ENCODE measurements around the gene LLGL2.
"Not testable (repeated sequence)": the region's sequence is repeated elsewhere in the genome, so short reads cannot be mapped to it uniquely, and the experiment has no call there.

The LLGL2 gene

GRCh38 chr17:75509528-75510258 is 15.8 kb upstream of the LLGL2 start:
- no peak for DNase-seq

DNA sequence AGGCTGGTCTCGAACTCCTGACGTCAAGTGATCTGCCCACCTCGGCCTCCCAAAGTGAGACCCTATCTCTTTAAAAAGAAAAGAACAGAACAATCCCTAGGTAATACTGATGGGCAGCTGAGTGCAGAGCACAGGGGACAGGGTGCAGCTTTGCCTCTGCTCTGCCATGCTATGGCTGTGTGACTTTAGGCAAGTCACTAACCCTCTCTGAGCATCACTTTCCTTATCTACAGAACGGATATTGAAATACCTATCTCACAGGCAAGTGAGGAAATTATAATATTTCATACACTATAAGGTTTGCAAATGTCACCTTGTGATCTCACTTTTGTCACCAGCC is 14.3 kb upstream of the LLGL2 start:
- DNase-seq = no peak

DNA sequence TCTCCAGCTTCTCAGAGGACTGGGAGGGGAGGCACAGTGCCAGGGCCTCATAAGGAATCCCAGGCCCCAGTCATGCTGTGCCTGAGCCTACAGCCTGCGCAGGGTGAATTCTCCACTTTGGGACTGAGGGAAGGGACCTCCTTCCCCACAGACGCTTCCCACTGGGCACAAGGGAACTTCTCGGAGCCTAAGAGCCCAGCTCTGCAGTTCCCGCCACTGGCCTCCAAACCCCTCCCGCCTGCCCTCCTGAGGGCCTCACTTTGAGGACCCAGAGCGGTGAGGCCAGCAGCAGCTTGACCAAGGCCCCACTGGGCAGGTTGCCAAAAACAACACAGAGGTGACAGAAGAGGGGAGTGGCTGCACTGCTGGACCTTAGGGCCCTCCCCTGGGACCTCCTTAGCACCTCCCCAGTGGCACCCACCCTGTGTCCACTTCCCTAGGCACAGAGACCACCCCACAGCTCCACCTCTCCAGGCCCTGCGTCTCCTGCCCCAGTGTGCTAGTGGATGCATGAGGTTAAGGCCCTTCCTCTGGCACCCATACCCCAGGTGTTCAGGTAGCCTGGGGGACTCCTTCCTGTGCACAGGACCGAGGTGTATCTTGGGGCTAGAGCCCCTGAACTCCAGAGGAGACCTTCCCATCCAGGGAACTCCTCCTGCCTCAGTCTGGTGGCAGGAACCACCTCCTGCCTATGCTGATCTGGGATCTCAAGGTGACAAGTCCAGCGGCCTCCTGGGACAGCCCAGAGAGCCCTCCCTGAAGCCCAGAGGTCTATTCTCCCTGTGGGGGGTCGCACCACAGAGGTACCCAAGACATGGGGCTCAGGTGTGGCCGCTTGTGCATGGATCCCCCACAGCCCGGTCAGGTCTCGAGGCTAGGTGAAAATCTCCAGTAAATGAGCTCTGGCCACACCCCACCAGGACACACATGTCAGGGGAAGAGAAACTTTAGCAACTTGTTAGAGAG is 13.6 kb upstream of the LLGL2 start:
- DNase-seq = no peak

DNA sequence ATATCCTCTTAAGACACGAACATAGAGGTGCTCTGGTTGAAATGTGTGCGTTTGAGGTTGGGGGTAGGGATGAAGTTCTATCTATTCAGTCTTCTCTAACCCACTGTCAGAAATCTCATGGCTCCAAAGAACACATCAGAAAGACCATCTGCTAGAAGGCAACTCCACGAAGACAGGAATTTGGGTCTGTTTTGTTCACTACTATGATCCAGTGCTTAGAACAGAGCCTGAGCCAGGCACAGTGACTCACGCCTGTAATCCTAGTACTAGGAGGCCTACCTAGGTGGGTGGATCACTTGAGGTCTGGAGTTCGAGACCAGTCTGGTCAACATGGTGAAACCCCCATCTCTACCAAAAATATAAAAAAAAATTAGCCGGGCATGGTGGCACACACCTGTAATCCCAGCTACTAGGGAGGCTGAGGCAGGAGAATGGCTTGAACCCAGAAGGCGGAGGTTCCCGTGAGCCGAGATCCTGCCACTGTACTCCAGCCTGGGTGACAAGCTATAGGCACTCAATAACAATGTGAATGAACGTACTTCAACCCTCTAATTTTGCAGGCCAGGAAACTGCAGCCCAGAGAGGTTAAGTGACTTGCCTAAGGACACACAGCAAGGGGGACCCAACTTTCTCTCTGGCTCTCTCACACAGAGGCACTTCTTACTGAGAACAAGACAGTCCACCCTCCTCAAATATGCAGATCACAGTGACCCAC is 12.4 kb upstream of the LLGL2 start:
- DNase-seq = no peak

DNA sequence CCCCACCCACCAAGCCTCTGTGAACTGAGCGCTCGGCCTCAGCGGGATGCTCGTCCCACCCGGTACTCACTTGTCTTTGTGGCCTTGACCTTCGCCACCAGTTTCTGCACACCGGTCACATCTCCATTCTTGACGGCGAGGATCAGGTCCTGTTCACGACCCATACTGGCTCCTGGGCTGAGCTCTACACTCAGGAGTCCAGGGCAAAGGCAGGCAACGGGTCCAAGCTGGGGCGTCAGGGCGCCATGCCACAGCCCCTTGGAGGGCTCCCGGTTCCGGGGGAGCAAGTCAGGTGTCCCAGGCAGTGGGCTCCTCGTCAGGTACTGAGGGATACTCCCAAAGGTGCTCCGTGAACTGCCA is 11.9 kb upstream of the LLGL2 start:
- no peak for DNase-seq

- DNase-seq = no peak
Measured at GRCh38 chr17:75514299-75514918, 11.1 kb upstream of the LLGL2 start.

GRCh38 chr17:75514919-75515495 is 10.5 kb upstream of the LLGL2 start:
- DNase-seq = no peak

- peak; percentile 91 for DNase-seq
Measured at GRCh38 chr17:75515496-75516254, 9.8 kb upstream of the LLGL2 start, which contains the start of gene CASKIN2. CASKIN2 (minus strand) TSS chr17:75515537; CDS start chr17:75513804, 1,733 bp downstream.

DNA sequence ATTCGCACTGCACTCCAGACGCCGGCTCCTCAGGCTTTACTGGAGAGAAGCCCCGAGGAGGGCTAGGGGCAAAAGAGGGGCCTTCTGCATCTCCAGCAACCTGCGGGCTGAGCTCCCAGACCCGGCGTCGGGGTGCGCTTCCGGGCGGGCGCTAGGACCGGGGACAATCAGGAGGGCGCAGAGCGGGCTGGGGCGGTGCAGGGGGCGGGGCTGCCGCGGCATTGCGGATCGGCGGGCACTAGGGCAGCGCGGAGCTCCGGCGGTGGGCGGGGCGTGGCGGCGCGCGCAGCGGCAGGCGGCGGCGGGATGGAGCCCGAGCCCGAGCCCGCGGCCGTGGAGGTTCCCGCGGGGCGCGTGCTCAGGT is 9.3 kb upstream of the LLGL2 start, which contains the start of gene TSEN54:
Gene TSEN54, plus strand, starts transcription at position 274 of the 364 bp plus-strand sequence. Its CDS starts 33 bp downstream, at position 307.
- peak; percentile 87 for DNase-seq

DNA sequence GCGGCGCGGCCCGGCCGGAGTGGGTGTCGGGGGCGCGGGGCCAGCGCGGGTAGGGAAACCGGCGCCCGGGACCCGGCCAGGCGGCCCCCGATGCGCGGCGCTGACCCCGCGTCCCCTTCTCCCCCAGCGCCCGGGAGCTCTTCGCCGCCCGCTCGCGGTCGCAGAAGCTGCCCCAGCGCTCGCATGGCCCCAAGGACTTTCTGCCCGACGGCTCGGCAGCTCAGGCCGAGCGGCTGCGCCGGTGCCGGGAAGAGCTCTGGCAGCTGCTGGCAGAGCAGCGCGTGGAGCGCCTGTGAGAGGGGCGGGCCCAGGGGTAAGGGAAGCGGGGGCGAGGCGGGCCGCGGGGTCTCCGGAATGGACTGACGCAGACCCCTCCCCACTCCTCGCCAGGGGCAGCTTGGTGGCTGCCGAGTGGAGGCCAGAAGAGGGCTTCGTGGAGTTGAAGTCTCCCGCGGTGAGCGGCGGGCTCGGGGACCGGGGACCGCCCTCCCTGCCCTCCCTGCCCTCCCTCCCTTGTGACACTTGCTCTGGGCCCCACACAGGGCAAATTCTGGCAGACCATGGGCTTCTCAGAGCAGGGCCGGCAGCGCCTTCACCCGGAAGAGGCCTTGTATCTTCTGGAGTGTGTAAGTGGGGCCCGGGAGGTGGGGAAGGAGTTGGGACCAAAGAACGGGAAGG is 8.7 kb upstream of the LLGL2 start:
- DNase-seq = no peak

DNA sequence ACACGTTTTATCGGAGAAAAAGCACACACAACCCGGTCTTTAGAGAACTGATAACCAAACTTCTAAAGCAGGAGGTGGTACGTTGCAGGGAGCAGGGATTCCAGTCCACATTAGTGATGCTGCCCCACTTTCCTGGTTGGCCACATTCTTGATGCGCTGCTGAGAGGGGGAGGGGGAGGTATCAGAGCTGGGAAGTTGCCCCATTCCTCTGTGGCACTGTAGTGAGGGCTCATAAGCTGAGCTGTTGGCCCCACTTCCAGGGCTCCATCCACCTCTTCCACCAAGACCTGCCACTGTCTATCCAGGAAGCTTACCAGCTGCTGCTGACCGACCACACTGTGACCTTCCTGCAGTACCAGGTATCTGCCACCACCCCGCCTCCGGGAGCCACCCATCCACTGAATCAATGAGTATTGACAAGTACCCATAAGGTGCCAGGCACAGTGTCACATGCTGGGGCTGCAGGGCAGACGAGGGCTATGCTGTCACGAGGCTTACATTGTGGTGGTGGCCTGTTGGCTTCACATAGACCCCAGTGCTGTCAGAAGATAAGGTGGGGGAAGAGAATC is 8.1 kb upstream of the LLGL2 start:
- no peak for DNase-seq

- no peak for DNase-seq
Measured at GRCh38 chr17:75518201-75518600, 7.3 kb upstream of the LLGL2 start.

- no peak for DNase-seq
Measured at GRCh38 chr17:75518983-75519537, 6.4 kb upstream of the LLGL2 start.

GRCh38 chr17:75520413-75520812 is 5.1 kb upstream of the LLGL2 start:
- not testable (repeated sequence) for DNase-seq

- no peak for DNase-seq
Measured at GRCh38 chr17:75521290-75521689, 4.2 kb upstream of the LLGL2 start.

- no peak for DNase-seq
Measured at GRCh38 chr17:75521951-75522727, 3.4 kb upstream of the LLGL2 start.

DNA sequence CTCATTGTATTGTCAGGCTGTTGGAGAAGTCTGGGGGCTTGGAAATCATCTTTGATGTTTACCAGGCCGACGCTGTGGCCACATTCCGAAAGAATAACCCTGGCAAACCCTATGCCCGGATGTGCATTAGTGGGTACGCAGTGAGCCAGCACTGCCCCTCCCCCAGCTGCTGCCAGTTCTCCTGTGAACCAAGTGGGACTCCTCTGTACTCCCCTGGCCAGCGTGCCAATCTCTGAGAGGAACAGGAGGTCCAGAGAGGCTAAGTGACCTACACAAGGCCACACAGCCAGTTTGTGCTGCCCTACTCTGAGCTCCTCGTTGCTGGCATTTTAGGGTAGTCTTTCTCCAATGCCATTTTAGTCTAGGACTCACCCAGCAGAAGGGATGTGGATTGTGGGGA is 1.9 kb upstream of the LLGL2 start:
- DNase-seq = no peak

DNA sequence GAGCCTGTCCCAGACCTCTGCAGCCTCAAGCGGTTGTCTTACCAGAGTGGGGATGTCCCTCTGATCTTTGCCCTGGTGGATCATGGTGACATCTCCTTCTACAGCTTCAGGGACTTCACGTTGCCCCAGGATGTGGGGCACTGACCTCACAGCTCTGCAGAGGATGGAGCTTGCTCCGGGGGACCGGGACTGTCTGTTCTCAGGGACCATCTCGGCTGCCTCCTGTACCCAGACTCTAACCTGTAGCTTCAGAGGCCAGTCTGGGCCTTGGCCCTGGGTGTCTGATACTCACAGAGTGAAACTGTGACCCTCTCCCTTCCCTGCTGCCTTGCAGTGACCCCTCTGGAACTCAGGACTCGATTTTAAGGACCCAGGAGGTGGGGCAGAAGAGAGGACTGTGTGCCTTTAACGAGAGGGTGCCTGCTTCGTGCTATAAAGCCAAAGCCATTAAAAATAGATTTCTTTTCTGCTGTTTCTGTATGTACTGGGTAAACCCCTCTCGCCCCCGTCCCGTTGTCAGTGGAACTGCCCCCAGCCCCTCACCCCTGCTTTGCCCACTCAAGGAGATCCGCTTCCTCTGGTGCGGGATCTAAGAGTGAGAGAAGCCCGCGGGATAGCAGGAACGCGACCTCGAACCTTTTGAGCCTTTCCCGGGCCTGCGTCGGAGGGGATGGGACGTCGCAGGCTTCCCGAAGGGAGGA is 1.1 kb upstream of the LLGL2 start:
- DNase-seq = no peak
